ENCODE results near the gene ARL2.

GRCh38 chr11:65040520-65040846 lies 26.5 kb downstream of the ARL2 start:
- no peak for TF ChIP-seq CTCF (IDR thresholded peaks at IDR 0.05; ENCODE audit: low read depth, low read length, poor library complexity, severe bottlenecking)
- no peak for TF ChIP-seq EZH2phosphoT487 (IDR thresholded peaks at IDR 0.05; ENCODE audit: borderline replicate concordance, low read length)
